GM12878 (cell line): ENCODE results near the gene DMKN. TPM values are rescaled to one million over a fixed set of nuclear protein-coding genes. Genes with fewer than 3 reads are reported as not detected.

Experiments
- ATAC-seq: fragments of 200-7000 bp; cut with Tn5 transposase; 3 replicates; pipeline ENCODE4 v1.9.1; 2020; ENCODE audit warnings: mild to moderate bottlenecking, moderate library complexity
- BruUV-seq: library from RNA; stranded (reverse); fragments of 400-500 nt; replicated peaks from 2 replicates; lab custom pipeline; 2021; lab: Mats Ljungman, UMichigan
- CTCF ChIA-PET: fragments of 300-600 bp; sonication (Branson Sonifier 250); formaldehyde crosslinking; extraction: SDS; loops from one replicate; lab custom pipeline; 2021; ENCODE audit warnings: inconsistent platforms; lab: Yijun Ruan, JAX
- POLR2A ChIA-PET: fragments of 350-600 bp; formaldehyde crosslinking; extraction: SDS; loops from one replicate; lab custom pipeline; 2021; ENCODE audit warnings: inconsistent platforms; lab: Charles Lee
- RAD21 ChIA-PET: fragments of 300-600 bp; sonication (Branson Sonifier 250); formaldehyde crosslinking; loops from one replicate; lab custom pipeline; 2023; ENCODE audit warnings: antibody characterized with exemption; ENCODE audit not compliant: unreplicated experiment; lab: Charles Lee
- SMC1A ChIA-PET: fragments of 300-600 bp; sonication (Branson Sonifier 250); formaldehyde crosslinking; loops from one replicate; lab custom pipeline; 2023; ENCODE audit not compliant: unreplicated experiment, uncharacterized antibody; lab: Charles Lee
- DNase-seq: peaks from one replicate; pipeline ENCODE4 v3.0.0-alpha.2; 2011; ENCODE audit warnings: low read depth, low spot score
- FAIRE-seq: peaks from 3 replicates; lab custom pipeline; 2011; peaks lifted over from hg19 to GRCh38; lab: Jason Lieb, UNC
- H2AFZ ChIP-seq: 2 replicates; pipeline ENCODE4 v1.6.0; 2011; ENCODE audit warnings: low read depth, low read length, control low read depth; ENCODE audit not compliant: control insufficient read depth
- H3K27ac ChIP-seq: 2 replicates; pipeline ENCODE4 v1.5.1; 2011; ENCODE audit warnings: control low read depth; ENCODE audit not compliant: control insufficient read depth, insufficient read depth
- H3K27me3 ChIP-seq, 2 experiments: replicated peaks in 1 of 2; 2 replicates each; pipeline versions ENCODE4 v1.6.0 to v1.6.1; 2011; ENCODE audit warnings: low read length in 1 of 2; ENCODE audit not compliant: control insufficient read depth in 2 of 2, insufficient read depth in 2 of 2
- H3K36me3 ChIP-seq, 2 experiments: 2 replicates each; pipeline ENCODE4 v1.5.1; 2011; ENCODE audit warnings: low read length in 1 of 2; ENCODE audit not compliant: control insufficient read depth in 2 of 2, insufficient read depth in 2 of 2
- H3K4me1 ChIP-seq: 2 replicates; pipeline ENCODE4 v1.6.1; 2011; ENCODE audit warnings: mild to moderate bottlenecking, low read length, moderate library complexity, mixed read lengths; ENCODE audit not compliant: control insufficient read depth, insufficient read depth
- H3K4me2 ChIP-seq: 2 replicates; pipeline ENCODE4 v1.6.0; 2011; ENCODE audit warnings: control low read depth; ENCODE audit not compliant: control insufficient read depth, insufficient read depth
- H3K4me3 ChIP-seq: fragments of 200-600 bp; sonication (generic); 2 replicates; pipeline ENCODE4 v1.5.1; 2016
- H3K79me2 ChIP-seq: 2 replicates; pipeline ENCODE4 v1.6.0; 2011; ENCODE audit warnings: low read length; ENCODE audit not compliant: control insufficient read depth, insufficient read depth
- H3K9ac ChIP-seq: 2 replicates; pipeline ENCODE4 v1.8.0; 2011; ENCODE audit warnings: low read length, control low read depth, mixed read lengths; ENCODE audit not compliant: control insufficient read depth, insufficient read depth
- H3K9me3 ChIP-seq: replicated peaks from 3 replicates; pipeline ENCODE4 v1.5.1; 2011; ENCODE audit warnings: mild to moderate bottlenecking, low read length; ENCODE audit not compliant: control insufficient read depth, insufficient read depth
- H4K20me1 ChIP-seq: 2 replicates; pipeline ENCODE4 v1.6.0; 2011; ENCODE audit not compliant: control insufficient read depth, insufficient read depth
- CBX5 ChIP-seq: sonication (generic); IDR thresholded peaks from 2 replicates; pipeline ENCODE4 v1.6.1; 2016; ENCODE audit warnings: low read depth, moderate library complexity, mild to moderate bottlenecking, inconsistent platforms
- CHD4 ChIP-seq: fragments of 200-600 bp; sonication (generic); IDR thresholded peaks from 2 replicates; pipeline ENCODE4 v1.6.1; 2016; ENCODE audit warnings: mild to moderate bottlenecking
- ETV6 ChIP-seq, 2 experiments: fragments of 450-650 bp in 1 of 2; IDR thresholded peaks in 1 of 2; conservative IDR thresholded peaks in 1 of 2; 2 replicates each; pipeline ENCODE4 v1.6.1; 2014; ENCODE audit warnings: antibody characterized with exemption in 1 of 2, borderline replicate concordance in 1 of 2, low read depth in 1 of 2, mild to moderate bottlenecking in 1 of 2, moderate library complexity in 1 of 2
- KAT2A ChIP-seq: conservative IDR thresholded peaks from 2 replicates; pipeline ENCODE4 v1.6.1; 2011; ENCODE audit warnings: low read depth, low read length; ENCODE audit not compliant: control insufficient read depth
- RBBP5 ChIP-seq: fragments of 200-600 bp; sonication (generic); conservative IDR thresholded peaks from 2 replicates; pipeline ENCODE4 v1.6.1; 2016
- SPI1 ChIP-seq: IDR thresholded peaks from 2 replicates; pipeline ENCODE4 v1.6.1; 2011; ENCODE audit warnings: low read depth, mild to moderate bottlenecking, low read length, moderate library complexity, borderline replicate concordance; ENCODE audit not compliant: insufficient read depth
- ZNF217 ChIP-seq: fragments of 450-650 bp; IDR thresholded peaks from 2 replicates; pipeline ENCODE4 v1.6.1; 2017; ENCODE audit warnings: antibody characterized with exemption, mild to moderate bottlenecking
- WGBS: methylation state at CpG from one replicate; pipeline ENCODE4 v1.1.6; 2016; ENCODE audit warnings: low lambda C conversion rate; ENCODE audit not compliant: insufficient replicate concordance, insufficient coverage; ENCODE audit errors: missing lambda C conversion rate; 5-methylcytosine and 5-hydroxymethylcytosine counted together
- in situ Hi-C: fragments of 300-500 bp; cut with MboI; formaldehyde crosslinking; loops from 9 replicates; pipeline ENCODE4 v1.14.3; 2018; ENCODE audit warnings: mixed read lengths
- intact Hi-C: fragments of 100-400 bp; cut with micrococcal nuclease; formaldehyde crosslinking; loops from one replicate; pipeline ENCODE4 v1.14.2; 2022; ENCODE audit not compliant: unreplicated experiment
- polyA plus RNA-seq, 11 experiments: library from polyadenylated mRNA; depleted of rRNA in 4 of 11; unstranded in 6 of 11; stranded (reverse) in 5 of 11; fragments of >200 nt; fragmentation: Nextera tagmentation in 4 of 11; fragmentation: Illumina TruSeq in 1 of 11; extraction: Ambion mirVana in 4 of 11; extraction: Trizol in 1 of 11; gene quantifications; 1 replicate in 1 of 11; 2 replicates in 10 of 11; pipeline versions ENCODE4 v1.2.1 to v1.2.3, GENCODE V29; 2011 to 2016; ENCODE audit warnings: inconsistent platforms in 2 of 11, missing spikeins in 2 of 11, low read depth in 1 of 11
- total RNA-seq, 4 experiments: library from RNA; depleted of rRNA in 3 of 4; stranded (reverse); fragments of >200 nt in 3 of 4; fragmentation: Illumina TruSeq in 1 of 4; extraction: Trizol in 1 of 4; gene quantifications; 2 replicates each; pipeline versions ENCODE4 v1.2.1 to v1.2.3, GENCODE V29; 2013 to 2021

DMKN gene
- total and polyA plus RNA-seq, 10 of the 15 experiments (the other 5 are each of a cell fraction or from before 2014, with no cell fraction given): 36.4 to 114 (median 58.6) TPM

DNA sequence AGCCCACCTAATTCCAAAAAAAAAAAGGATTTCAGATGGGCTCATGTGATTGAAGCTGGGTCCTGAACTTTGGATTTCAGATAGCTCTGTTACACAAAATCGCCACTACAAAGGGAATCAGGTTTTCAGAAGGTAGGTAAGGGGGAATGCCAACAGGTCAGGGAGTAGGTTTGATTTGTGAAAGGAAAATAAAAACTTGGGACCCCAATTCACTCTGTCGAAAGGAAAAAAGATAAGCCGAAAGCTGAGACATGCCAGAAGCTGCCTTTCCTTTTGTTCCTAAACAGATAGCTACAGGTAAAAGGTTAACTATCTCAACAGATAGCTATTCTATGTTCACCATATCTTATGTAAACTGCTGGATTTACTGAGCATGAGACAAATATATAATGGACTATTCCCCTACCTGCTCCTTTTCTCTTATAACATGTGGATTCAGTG lies 27.2 kb downstream of the DMKN start:
- in situ Hi-C loops: no loop called here
- Histone ChIP-seq H3K4me1 (peaks cover 14% of the 10 kb centered on the region), H3K27ac (no peak overlapping the region), H3K4me2 (no peak overlapping the region)
- TF ChIP-seq CHD4 (no peak), ETV6 (conservative IDR thresholded peaks at IDR 0.05 in 1 of 2, IDR thresholded peaks at IDR 0.05 in 1 of 2; ENCODE audit: borderline replicate concordance in 1 of 2, low read depth in 1 of 2) (no peak), CBX5 (no peak), ZNF217 (no peak), KAT2A (no peak), RBBP5 (no peak), SPI1 (no peak)
- TF ChIP-seq, all 136 proteins: peak for 0
- ChIA-PET CTCF (interaction anchor here (0.6 to 5.4 kb wide), 11 partner anchors 9 to 345 kb away, joined by 3 to 55 read pairs (median 4); no protein-coding TSS in a partner anchor), RAD21 (interaction anchor here (0.7 to 2.7 kb wide), 6 partner anchors 9 to 133 kb away, joined by 3 to 15 read pairs (median 4); no protein-coding TSS in a partner anchor), POLR2A (interaction anchor here (0.6 to 2.4 kb wide), 7 partner anchors 9 to 158 kb away, joined by 3 to 10 read pairs (median 5); no protein-coding TSS in a partner anchor), SMC1A (interaction anchor here (0.8 to 4.1 kb wide), 10 partner anchors 9 to 134 kb away, joined by 3 to 21 read pairs (median 6); no protein-coding TSS in a partner anchor)
- WGBS: 94% methylated on average over 3 of the region's 3 CpGs
- no peaks in the 10 kb centered on the region for H3K79me2 ChIP-seq
- no peak for ATAC-seq
- no TSS peak for BruUV-seq
- peak; percentile 7 for FAIRE-seq
- DNase-seq: no peak
- no peaks in the 10 kb centered on the region for H4K20me1 ChIP-seq
- no peaks in the 10 kb centered on the region for H3K9me3 ChIP-seq
- no peaks in the 10 kb centered on the region for H3K36me3 ChIP-seq
- H2AFZ ChIP-seq: no peak overlapping the region
- H3K4me3 ChIP-seq: no peak overlapping the region
- intact Hi-C loops: no loop called here
- no peak overlapping the region for H3K9ac ChIP-seq
- H3K27me3 ChIP-seq: no peaks in the 10 kb centered on the region
